ENCODE measurements around the gene CREBZF. TPM values are rescaled to one million over a fixed set of nuclear protein-coding genes. Genes with fewer than 3 reads are reported as not detected.

CREBZF gene
- polyA plus RNA-seq, 1 donor from 2014 or later: 264 TPM

DNA sequence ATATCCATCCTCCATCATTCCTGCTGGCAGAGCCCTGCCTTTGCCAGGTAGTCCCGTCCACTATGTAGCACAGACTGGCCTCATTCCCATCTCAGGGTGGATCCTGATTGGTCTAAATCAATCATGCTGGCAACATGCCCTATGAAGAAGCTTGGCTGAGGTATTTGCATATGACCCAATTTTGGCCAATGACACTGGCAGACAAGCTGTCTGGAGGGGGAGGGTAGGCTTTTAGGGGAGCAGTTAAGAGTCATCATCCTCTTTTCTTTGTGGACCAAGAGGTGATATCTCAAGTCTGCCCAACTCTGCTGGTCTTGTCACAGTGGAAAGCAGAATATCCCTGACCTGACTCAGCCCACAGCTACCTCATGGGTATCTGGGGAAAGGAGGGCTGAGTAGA is 16.0 kb upstream of the CREBZF start:
- Histone ChIP-seq H3K9ac (ENCODE audit: low read length) (no peak overlapping the region), H2AFZ (ENCODE audit: low read depth, low read length) (no peak overlapping the region)
- TF ChIP-seq, protein P1, sequence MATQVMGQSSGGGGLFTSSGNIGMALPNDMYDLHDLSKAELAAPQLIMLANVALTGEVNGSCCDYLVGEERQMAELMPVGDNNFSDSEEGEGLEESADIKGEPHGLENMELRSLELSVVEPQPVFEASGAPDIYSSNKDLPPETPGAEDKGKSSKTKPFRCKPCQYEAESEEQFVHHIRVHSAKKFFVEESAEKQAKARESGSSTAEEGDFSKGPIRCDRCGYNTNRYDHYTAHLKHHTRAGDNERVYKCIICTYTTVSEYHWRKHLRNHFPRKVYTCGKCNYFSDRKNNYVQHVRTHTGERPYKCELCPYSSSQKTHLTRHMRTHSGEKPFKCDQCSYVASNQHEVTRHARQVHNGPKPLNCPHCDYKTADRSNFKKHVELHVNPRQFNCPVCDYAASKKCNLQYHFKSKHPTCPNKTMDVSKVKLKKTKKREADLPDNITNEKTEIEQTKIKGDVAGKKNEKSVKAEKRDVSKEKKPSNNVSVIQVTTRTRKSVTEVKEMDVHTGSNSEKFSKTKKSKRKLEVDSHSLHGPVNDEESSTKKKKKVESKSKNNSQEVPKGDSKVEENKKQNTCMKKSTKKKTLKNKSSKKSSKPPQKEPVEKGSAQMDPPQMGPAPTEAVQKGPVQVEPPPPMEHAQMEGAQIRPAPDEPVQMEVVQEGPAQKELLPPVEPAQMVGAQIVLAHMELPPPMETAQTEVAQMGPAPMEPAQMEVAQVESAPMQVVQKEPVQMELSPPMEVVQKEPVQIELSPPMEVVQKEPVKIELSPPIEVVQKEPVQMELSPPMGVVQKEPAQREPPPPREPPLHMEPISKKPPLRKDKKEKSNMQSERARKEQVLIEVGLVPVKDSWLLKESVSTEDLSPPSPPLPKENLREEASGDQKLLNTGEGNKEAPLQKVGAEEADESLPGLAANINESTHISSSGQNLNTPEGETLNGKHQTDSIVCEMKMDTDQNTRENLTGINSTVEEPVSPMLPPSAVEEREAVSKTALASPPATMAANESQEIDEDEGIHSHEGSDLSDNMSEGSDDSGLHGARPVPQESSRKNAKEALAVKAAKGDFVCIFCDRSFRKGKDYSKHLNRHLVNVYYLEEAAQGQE (IDR thresholded peaks at IDR 0.05; ENCODE audit: borderline replicate concordance): no peak
- no peak for TF ChIP-seq TAF1 (IDR thresholded peaks at IDR 0.05; ENCODE audit: low read depth)
- no peak for TF ChIP-seq EP300 (conservative IDR thresholded peaks at IDR 0.05; ENCODE audit: poor library complexity, severe bottlenecking)
- TF ChIP-seq CTCF (IDR thresholded peaks at IDR 0.05; ENCODE audit: poor library complexity, severe bottlenecking): no peak
- no peak for TF ChIP-seq RAD21 (conservative IDR thresholded peaks at IDR 0.05)
- TF ChIP-seq MXI1 (conservative IDR thresholded peaks at IDR 0.05; ENCODE audit: poor library complexity, severe bottlenecking): no peak
- no peak for TF ChIP-seq EZH2 (IDR thresholded peaks at IDR 0.05; ENCODE audit: borderline replicate concordance, insufficient read depth, low read length, poor library complexity, severe bottlenecking)
- TF ChIP-seq SMC3 (conservative IDR thresholded peaks at IDR 0.05; ENCODE audit: poor library complexity): no peak
- TF ChIP-seq POLR2AphosphoS5 (IDR thresholded peaks at IDR 0.05): no peak

GRCh38 chr11:85679576-85679975 is 14.6 kb upstream of the CREBZF start:
- no peak overlapping the region for H2AFZ ChIP-seq (ENCODE audit: low read depth, low read length)
- no peaks in the 10 kb centered on the region for H3F3A ChIP-seq (ENCODE audit: insufficient read depth, low read length, poor library complexity, severe bottlenecking)
- no peaks in the 10 kb centered on the region for H3K9me3 ChIP-seq (ENCODE audit: low read length)
- no peak overlapping the region for H3K4me3 ChIP-seq (ENCODE audit: low read length)
- H3K9me2 ChIP-seq (ENCODE audit: insufficient read depth, low read length): no peaks in the 10 kb centered on the region
- no peak for TF ChIP-seq MXI1 (conservative IDR thresholded peaks at IDR 0.05; ENCODE audit: poor library complexity, severe bottlenecking)
- no peak for TF ChIP-seq SMC3 (conservative IDR thresholded peaks at IDR 0.05; ENCODE audit: poor library complexity)
- TF ChIP-seq POLR2AphosphoS5 (IDR thresholded peaks at IDR 0.05): no peak
- TF ChIP-seq EZH2 (IDR thresholded peaks at IDR 0.05; ENCODE audit: borderline replicate concordance, insufficient read depth, low read length, poor library complexity, severe bottlenecking): no peak
- no peak for TF ChIP-seq EP300 (conservative IDR thresholded peaks at IDR 0.05; ENCODE audit: poor library complexity, severe bottlenecking)
- TF ChIP-seq TAF1 (IDR thresholded peaks at IDR 0.05; ENCODE audit: low read depth): no peak
- no peak for TF ChIP-seq CTCF (IDR thresholded peaks at IDR 0.05; ENCODE audit: poor library complexity, severe bottlenecking)
- no peak for TF ChIP-seq RAD21 (conservative IDR thresholded peaks at IDR 0.05)
- TF ChIP-seq, protein P1 (IDR thresholded peaks at IDR 0.05; ENCODE audit: borderline replicate concordance): no peak
- no peaks in the 10 kb centered on the region for H4K20me1 ChIP-seq (ENCODE audit: insufficient read depth)
- no peak overlapping the region for H3K9ac ChIP-seq (ENCODE audit: low read length)
- H3K27ac ChIP-seq (ENCODE audit: low read length): no peak overlapping the region
- H3K4me2 ChIP-seq (ENCODE audit: low read length): no peak overlapping the region
- H3K27me3 ChIP-seq (ENCODE audit: insufficient read depth, low read depth, low read length): no peaks in the 10 kb centered on the region
- no peaks in the 10 kb centered on the region for H3K79me2 ChIP-seq (replicated peaks; ENCODE audit: insufficient read depth, low read length)
- H3K36me3 ChIP-seq (ENCODE audit: insufficient read depth, low read length): no peaks in the 10 kb centered on the region

More for the DNA sequence above, 16.0 kb upstream of the CREBZF start:
- Histone ChIP-seq H3K9me3 (ENCODE audit: low read length) (no peaks in the 10 kb centered on the region), H3K4me2 (ENCODE audit: low read length) (no peak overlapping the region), H3K4me3 (ENCODE audit: low read length) (no peak overlapping the region), H3K27ac (ENCODE audit: low read length) (no peak overlapping the region), H3K79me2 (replicated peaks; ENCODE audit: insufficient read depth, low read length) (no peaks in the 10 kb centered on the region), H4K20me1 (ENCODE audit: insufficient read depth) (no peaks in the 10 kb centered on the region), H3K27me3 (ENCODE audit: insufficient read depth, low read depth, low read length) (no peaks in the 10 kb centered on the region), H3F3A (ENCODE audit: insufficient read depth, low read length, poor library complexity, severe bottlenecking) (no peaks in the 10 kb centered on the region), H3K36me3 (ENCODE audit: insufficient read depth, low read length) (no peaks in the 10 kb centered on the region), H3K9me2 (ENCODE audit: insufficient read depth, low read length) (no peaks in the 10 kb centered on the region)

Data from neural cell (in vitro differentiated cells).